Calu3 (cell line): Measurements from ENCODE around the gene CLUH. TPM values are rescaled to one million over a fixed set of nuclear protein-coding genes. Genes with fewer than 3 reads are reported as not detected.
"Not testable (repeated sequence)": the region's sequence is repeated elsewhere in the genome, so short reads cannot be mapped to it uniquely, and the experiment has no call there.

Source experiments
- BruUV-seq: library from RNA; stranded (reverse); fragments of 400-500 nt; replicated peaks from 2 replicates; lab custom pipeline; 2021; lab: Mats Ljungman, UMichigan
- CTCF ChIA-PET: fragments of 300-600 bp; sonication (Branson Sonifier 250); formaldehyde crosslinking; loops from one replicate; lab custom pipeline; 2022; ENCODE audit warnings: antibody characterized with exemption; lab: Charles Lee
- DNase-seq: peaks from one replicate; pipeline ENCODE4 v3.0.0; 2022
- H3K27ac Mint-ChIP-seq: one replicate; pipeline ENCODE4 v1.8.0; 2022; ENCODE audit warnings: mixed read lengths; ENCODE audit not compliant: unreplicated experiment
- H3K27me3 Mint-ChIP-seq: one replicate; pipeline ENCODE4 v1.8.0; 2022; ENCODE audit warnings: mixed read lengths; ENCODE audit not compliant: unreplicated experiment
- H3K36me3 Mint-ChIP-seq: one replicate; pipeline ENCODE4 v1.8.0; 2022; ENCODE audit warnings: mild to moderate bottlenecking, moderate library complexity, mixed read lengths; ENCODE audit not compliant: insufficient read depth, unreplicated experiment
- H3K4me1 Mint-ChIP-seq: one replicate; pipeline ENCODE4 v1.8.0; 2022; ENCODE audit warnings: mild to moderate bottlenecking, low read depth, mixed read lengths; ENCODE audit not compliant: unreplicated experiment
- H3K4me3 Mint-ChIP-seq: one replicate; pipeline ENCODE4 v1.8.0; 2022; ENCODE audit warnings: mild to moderate bottlenecking, low read depth, moderate library complexity, mixed read lengths; ENCODE audit not compliant: unreplicated experiment
- H3K9me3 Mint-ChIP-seq: one replicate; pipeline ENCODE4 v1.8.0; 2022; ENCODE audit warnings: low read depth, mixed read lengths; ENCODE audit not compliant: unreplicated experiment
- intact Hi-C: fragments of 100-400 bp; cut with micrococcal nuclease; formaldehyde crosslinking; loops from one replicate; pipeline ENCODE4 v1.10.0; 2022; ENCODE audit not compliant: unreplicated experiment
- total RNA-seq: library from RNA; stranded (reverse); gene quantifications from 2 replicates; pipeline ENCODE4 v1.2.3, GENCODE V29; 2022
- TF ChIP-seq, protein P1 (sequence below): fragments of 200-600 bp; IDR thresholded peaks from one replicate; pipeline ENCODE4 v1.8.0; 2022; ENCODE audit warnings: antibody characterized with exemption; ENCODE audit not compliant: unreplicated experiment

CLUH gene
- total RNA-seq, 1 experiment from 2014 or later: 103 TPM

DNA sequence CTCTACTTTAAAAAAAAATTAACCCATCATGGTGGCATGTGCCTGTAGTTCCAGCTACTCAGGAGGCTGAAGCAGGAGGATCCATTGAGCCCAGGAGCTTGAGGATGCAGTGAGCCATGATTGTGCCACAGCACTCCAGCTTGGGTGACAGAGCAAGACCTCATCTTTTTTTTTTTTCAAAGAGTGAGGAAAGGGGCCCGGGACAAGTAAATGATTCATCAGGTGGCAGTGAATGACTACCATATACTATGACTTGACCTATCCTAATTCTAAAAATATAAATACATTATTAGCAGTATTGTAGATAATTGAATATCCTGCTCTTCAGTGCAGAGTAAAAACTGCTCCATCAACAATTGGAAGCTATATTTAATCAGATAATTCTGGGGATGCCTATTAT lies 55.3 kb downstream of the CLUH start:
- Mint-ChIP-seq H3K9me3 (no peaks in the 10 kb centered on the region), H3K36me3 (peaks cover 36% of the 10 kb centered on the region), H3K27me3 (no peaks in the 10 kb centered on the region), H3K27ac (no peak overlapping the region), H3K4me3 (no peak overlapping the region), H3K4me1 (no peaks in the 10 kb centered on the region)
- intact Hi-C loops: no loop called here
- DNase-seq: no peak
- CTCF ChIA-PET: no interaction called here
- BruUV-seq: no TSS peak
- TF ChIP-seq, protein P1, sequence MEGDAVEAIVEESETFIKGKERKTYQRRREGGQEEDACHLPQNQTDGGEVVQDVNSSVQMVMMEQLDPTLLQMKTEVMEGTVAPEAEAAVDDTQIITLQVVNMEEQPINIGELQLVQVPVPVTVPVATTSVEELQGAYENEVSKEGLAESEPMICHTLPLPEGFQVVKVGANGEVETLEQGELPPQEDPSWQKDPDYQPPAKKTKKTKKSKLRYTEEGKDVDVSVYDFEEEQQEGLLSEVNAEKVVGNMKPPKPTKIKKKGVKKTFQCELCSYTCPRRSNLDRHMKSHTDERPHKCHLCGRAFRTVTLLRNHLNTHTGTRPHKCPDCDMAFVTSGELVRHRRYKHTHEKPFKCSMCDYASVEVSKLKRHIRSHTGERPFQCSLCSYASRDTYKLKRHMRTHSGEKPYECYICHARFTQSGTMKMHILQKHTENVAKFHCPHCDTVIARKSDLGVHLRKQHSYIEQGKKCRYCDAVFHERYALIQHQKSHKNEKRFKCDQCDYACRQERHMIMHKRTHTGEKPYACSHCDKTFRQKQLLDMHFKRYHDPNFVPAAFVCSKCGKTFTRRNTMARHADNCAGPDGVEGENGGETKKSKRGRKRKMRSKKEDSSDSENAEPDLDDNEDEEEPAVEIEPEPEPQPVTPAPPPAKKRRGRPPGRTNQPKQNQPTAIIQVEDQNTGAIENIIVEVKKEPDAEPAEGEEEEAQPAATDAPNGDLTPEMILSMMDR: no peak

DNA sequence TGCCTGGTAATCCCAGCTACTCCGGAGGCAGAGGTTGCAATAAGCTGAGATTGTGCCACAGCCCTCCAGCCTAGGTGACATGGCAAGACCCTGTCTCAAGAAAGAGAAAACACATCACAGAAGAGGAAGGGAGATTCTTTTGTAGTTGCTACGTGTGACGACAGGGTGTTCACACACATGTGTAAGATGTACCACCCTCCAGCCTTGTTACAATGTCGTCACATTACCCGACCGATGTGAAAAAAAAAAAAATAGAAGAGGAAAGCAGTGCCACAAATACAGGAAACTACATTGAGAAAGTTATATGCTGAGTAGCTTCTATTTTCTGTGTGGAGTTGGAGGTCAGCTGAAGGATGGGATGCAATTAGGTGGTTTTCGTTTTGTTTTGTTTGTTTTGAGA lies 56.0 kb downstream of the CLUH start:
- H3K4me1 Mint-ChIP-seq: no peaks in the 10 kb centered on the region
- no TSS peak for BruUV-seq
- H3K27me3 Mint-ChIP-seq: no peaks in the 10 kb centered on the region
- H3K27ac Mint-ChIP-seq: no peak overlapping the region
- intact Hi-C loops: no loop called here
- DNase-seq: no peak
- H3K4me3 Mint-ChIP-seq: no peak overlapping the region
- H3K9me3 Mint-ChIP-seq: no peaks in the 10 kb centered on the region
- CTCF ChIA-PET: interaction anchor here (0.7 kb wide), 1 partner anchor 349 kb away, joined by 3 read pairs; no protein-coding TSS in a partner anchor
- TF ChIP-seq, protein P1: no peak
- peaks cover 42% of the 10 kb centered on the region for H3K36me3 Mint-ChIP-seq

DNA sequence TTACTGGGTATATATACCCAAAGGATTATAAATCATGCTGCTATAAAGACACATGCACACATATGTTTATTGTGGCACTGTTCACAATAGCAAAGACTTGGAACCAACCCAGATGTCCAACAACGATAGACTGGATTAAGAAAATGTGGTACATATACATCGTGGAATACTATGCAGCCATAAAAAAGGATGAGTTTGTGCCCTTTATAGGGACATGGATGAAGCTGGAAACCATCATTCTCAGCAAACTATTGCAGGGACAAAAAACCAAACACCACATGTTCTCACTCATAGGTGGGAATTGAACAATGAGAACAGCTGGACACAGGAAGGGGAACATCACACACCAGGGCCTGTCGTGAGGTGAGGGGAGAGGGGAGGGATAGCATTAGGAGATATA lies 58.7 kb downstream of the CLUH start:
- H3K36me3 Mint-ChIP-seq: peaks cover 42% of the 10 kb centered on the region
- intact Hi-C loops, H3K9me3 Mint-ChIP-seq, CTCF ChIA-PET, BruUV-seq, H3K27me3 Mint-ChIP-seq, H3K4me3 Mint-ChIP-seq, H3K4me1 Mint-ChIP-seq, DNase-seq, H3K27ac Mint-ChIP-seq: not testable (repeated sequence)

DNA sequence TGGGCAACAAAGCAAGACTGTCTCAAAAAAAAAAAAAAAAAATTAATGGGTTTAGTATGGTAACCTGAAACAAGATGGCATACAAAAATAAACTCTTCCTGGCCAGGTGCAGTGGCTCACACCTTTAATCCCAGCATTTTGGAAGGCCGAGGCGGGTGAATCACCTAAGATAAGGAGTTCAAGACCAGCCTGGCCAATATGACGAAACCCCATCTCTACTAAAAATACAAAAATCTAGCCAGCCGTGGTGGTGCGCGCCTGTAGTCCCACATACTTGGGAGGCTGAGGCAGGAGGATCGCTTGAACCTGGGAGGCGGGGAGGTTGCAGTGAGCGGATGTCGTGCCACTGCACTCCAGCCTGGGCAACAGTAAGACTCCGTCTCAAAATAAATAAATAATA lies 62.4 kb downstream of the CLUH start:
- intact Hi-C loops: no loop called here
- TF ChIP-seq, protein P1: no peak
- CTCF ChIA-PET: no interaction called here
- no peak for DNase-seq
- no TSS peak for BruUV-seq
- peaks cover 45% of the 10 kb centered on the region for H3K36me3 Mint-ChIP-seq
- H3K4me1 Mint-ChIP-seq: no peaks in the 10 kb centered on the region
- H3K27me3 Mint-ChIP-seq: no peaks in the 10 kb centered on the region
- H3K4me3 Mint-ChIP-seq: no peak overlapping the region
- H3K9me3 Mint-ChIP-seq: no peaks in the 10 kb centered on the region
- no peak overlapping the region for H3K27ac Mint-ChIP-seq

DNA sequence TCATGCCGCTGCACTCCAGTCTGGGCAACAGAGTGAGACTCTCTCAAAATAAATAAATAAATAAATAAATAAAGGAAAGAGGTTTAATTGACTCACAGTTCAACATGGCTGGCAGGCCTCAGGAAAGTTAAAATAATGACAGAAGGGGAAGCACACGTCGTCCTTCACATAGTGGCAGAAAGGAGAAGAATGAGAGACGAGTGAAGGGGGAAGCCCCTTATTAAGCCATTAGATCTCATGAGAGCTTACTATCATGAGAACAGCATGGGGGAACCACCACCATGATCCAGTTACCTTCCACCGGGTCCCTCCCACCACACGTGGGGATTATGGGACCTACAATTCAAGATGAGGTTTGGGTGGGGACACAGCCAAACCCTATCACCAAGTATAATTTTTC lies 63.6 kb downstream of the CLUH start:
- intact Hi-C loops: no loop called here
- no peaks in the 10 kb centered on the region for H3K27me3 Mint-ChIP-seq
- DNase-seq: no peak
- TF ChIP-seq, protein P1: no peak
- CTCF ChIA-PET: no interaction called here
- H3K27ac Mint-ChIP-seq: no peak overlapping the region
- H3K36me3 Mint-ChIP-seq: peaks cover 35% of the 10 kb centered on the region
- no peaks in the 10 kb centered on the region for H3K4me1 Mint-ChIP-seq
- no TSS peak for BruUV-seq
- no peaks in the 10 kb centered on the region for H3K9me3 Mint-ChIP-seq
- H3K4me3 Mint-ChIP-seq: no peak overlapping the region
